K562 (cell line): ENCODE results near the gene SRPK2.

Experiments used
- CHD1 ChIP-seq: fragments of 200-600 bp; sonication (generic); IDR thresholded peaks from one replicate; pipeline ENCODE4 v1.6.1; 2012; ENCODE audit warnings: mild to moderate bottlenecking, moderate library complexity, low read length, inconsistent platforms
- ELF4 ChIP-seq: fragments of 450-650 bp; formaldehyde crosslinking; IDR thresholded peaks from 2 replicates; pipeline ENCODE4 v1.4.0; 2022; ENCODE audit warnings: missing genetic modification characterization
- EZH2 ChIP-seq: IDR thresholded peaks from 2 replicates; pipeline ENCODE4 v1.6.1; 2012; ENCODE audit warnings: low read depth, mild to moderate bottlenecking, inconsistent platforms, low read length, borderline replicate concordance
- TGIF2 ChIP-seq: sonication (generic); formaldehyde crosslinking; IDR thresholded peaks from 2 replicates; pipeline ENCODE4 v1.8.1; 2022; ENCODE audit warnings: mild to moderate bottlenecking, missing genetic modification reagents, moderate library complexity
- TF ChIP-seq, protein P1 (sequence below): sonication (generic); formaldehyde crosslinking; IDR thresholded peaks from 2 replicates; pipeline ENCODE4 v1.4.0; 2020; ENCODE audit warnings: mild to moderate bottlenecking, missing genetic modification reagents
- TF ChIP-seq, protein P2 (sequence below), 3 experiments: IDR thresholded peaks in 2 of 3; conservative IDR thresholded peaks in 1 of 3; 2 replicates each; pipeline ENCODE4 v1.5.1; 2011 to 2012; ENCODE audit warnings: low read length in 3 of 3, mild to moderate bottlenecking in 3 of 3, control low read depth in 2 of 3, improper control_type of control experiment in 1 of 3, inconsistent platforms in 1 of 3, low read depth in 1 of 3, mixed read lengths in 1 of 3, moderate library complexity in 1 of 3; ENCODE audit not compliant: insufficient read depth in 2 of 3

DNA sequence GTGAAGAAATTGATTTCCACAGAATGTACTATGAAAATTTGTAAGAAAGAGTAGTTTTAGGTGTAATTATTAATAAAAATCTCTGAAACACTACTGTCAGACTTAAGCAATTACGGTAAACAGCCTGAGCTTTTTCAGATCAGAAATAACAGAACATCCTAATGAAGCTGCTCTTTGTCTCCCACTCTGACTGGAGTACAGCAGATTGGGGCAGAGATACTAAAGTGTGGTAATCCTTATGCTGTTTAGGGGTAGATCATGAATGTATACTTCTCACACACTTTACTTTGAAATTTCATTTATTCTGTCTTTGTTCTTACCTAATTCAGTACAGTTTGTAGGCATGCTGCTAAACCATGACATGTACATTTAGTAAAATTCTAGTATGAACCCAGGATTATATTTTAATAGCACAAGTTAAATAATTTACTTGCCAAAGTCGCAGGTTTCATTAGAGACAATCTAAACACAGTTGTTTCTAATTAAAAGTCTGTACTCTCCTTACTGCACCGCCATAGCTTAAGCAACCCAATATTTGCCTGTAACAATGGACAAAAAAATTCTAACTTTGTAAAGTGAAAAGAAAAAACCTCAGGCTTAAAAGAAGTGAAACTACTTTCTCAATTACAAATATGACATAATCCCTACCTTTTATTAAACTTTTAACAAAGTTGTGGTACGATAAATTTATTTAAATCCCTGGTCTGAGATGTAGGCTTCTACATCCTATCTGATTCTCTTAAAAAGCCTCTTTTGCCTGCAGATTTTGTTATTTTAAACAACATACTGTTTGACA is 286.0 kb downstream of the SRPK2 start:
- TF ChIP-seq, protein P1, sequence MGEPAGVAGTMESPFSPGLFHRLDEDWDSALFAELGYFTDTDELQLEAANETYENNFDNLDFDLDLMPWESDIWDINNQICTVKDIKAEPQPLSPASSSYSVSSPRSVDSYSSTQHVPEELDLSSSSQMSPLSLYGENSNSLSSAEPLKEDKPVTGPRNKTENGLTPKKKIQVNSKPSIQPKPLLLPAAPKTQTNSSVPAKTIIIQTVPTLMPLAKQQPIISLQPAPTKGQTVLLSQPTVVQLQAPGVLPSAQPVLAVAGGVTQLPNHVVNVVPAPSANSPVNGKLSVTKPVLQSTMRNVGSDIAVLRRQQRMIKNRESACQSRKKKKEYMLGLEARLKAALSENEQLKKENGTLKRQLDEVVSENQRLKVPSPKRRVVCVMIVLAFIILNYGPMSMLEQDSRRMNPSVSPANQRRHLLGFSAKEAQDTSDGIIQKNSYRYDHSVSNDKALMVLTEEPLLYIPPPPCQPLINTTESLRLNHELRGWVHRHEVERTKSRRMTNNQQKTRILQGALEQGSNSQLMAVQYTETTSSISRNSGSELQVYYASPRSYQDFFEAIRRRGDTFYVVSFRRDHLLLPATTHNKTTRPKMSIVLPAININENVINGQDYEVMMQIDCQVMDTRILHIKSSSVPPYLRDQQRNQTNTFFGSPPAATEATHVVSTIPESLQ: no peak
- TF ChIP-seq, protein P2, sequence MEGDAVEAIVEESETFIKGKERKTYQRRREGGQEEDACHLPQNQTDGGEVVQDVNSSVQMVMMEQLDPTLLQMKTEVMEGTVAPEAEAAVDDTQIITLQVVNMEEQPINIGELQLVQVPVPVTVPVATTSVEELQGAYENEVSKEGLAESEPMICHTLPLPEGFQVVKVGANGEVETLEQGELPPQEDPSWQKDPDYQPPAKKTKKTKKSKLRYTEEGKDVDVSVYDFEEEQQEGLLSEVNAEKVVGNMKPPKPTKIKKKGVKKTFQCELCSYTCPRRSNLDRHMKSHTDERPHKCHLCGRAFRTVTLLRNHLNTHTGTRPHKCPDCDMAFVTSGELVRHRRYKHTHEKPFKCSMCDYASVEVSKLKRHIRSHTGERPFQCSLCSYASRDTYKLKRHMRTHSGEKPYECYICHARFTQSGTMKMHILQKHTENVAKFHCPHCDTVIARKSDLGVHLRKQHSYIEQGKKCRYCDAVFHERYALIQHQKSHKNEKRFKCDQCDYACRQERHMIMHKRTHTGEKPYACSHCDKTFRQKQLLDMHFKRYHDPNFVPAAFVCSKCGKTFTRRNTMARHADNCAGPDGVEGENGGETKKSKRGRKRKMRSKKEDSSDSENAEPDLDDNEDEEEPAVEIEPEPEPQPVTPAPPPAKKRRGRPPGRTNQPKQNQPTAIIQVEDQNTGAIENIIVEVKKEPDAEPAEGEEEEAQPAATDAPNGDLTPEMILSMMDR (IDR thresholded peaks at IDR 0.05 in 2 of 3, conservative IDR thresholded peaks at IDR 0.05 in 1 of 3; ENCODE audit: insufficient read depth in 2 of 3, low read depth in 1 of 3, low read length in 3 of 3): no peak
- no peak for TF ChIP-seq ELF4 (CRISPR knock-in tag)
- no peak for TF ChIP-seq EZH2
- TF ChIP-seq TGIF2 (CRISPR knock-in tag): no peak
- no peak for TF ChIP-seq CHD1
